Choroid plexus epithelial cell (primary cell): Measurements from ENCODE around the gene B4GALT2.

ENCODE experiments used
- DNase-seq: peaks from one replicate; pipeline ENCODE4 v3.0.0-alpha.2; 2010; ENCODE audit warnings: low read depth
- H3K4me3 ChIP-seq: 2 replicates; pipeline ENCODE4 v1.5.1; 2011; ENCODE audit warnings: low read depth, mild to moderate bottlenecking, control low read depth, low read length, moderate library complexity
- CTCF ChIP-seq: conservative IDR thresholded peaks from 2 replicates; pipeline ENCODE4 v1.5.1; 2011; ENCODE audit warnings: low read depth, mild to moderate bottlenecking, control low read depth, inconsistent platforms, low read length, moderate library complexity

B4GALT2 gene

DNA sequence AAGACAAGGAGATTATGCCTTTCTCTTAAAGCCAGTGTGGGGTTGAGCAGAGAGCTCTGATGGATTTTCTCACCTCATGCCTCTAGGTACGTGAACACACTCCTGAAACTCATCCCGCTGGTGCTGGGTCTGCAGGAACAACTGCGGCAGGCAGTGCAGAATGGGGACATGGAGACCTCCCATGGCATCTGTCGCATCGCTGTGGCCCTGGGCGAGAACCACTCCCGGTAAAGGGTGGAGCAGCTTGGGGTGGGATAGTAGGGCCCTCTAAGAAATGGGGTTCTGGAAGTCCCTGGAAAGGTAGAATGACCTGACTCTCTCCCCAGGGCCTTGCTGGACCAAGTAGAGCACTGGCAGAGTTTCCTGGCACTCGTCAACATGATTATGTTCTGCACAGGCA, 22.8 kb upstream of the B4GALT2 start:
- DNase-seq, result no peak
- TF ChIP-seq CTCF, result no peak
- no peak overlapping the region for H3K4me3 ChIP-seq

GRCh38 chr1:43957407-43958040, 21.5 kb upstream of the B4GALT2 start:
- no peak overlapping the region for H3K4me3 ChIP-seq
- TF ChIP-seq CTCF, result no peak
- DNase-seq, result no peak

DNA sequence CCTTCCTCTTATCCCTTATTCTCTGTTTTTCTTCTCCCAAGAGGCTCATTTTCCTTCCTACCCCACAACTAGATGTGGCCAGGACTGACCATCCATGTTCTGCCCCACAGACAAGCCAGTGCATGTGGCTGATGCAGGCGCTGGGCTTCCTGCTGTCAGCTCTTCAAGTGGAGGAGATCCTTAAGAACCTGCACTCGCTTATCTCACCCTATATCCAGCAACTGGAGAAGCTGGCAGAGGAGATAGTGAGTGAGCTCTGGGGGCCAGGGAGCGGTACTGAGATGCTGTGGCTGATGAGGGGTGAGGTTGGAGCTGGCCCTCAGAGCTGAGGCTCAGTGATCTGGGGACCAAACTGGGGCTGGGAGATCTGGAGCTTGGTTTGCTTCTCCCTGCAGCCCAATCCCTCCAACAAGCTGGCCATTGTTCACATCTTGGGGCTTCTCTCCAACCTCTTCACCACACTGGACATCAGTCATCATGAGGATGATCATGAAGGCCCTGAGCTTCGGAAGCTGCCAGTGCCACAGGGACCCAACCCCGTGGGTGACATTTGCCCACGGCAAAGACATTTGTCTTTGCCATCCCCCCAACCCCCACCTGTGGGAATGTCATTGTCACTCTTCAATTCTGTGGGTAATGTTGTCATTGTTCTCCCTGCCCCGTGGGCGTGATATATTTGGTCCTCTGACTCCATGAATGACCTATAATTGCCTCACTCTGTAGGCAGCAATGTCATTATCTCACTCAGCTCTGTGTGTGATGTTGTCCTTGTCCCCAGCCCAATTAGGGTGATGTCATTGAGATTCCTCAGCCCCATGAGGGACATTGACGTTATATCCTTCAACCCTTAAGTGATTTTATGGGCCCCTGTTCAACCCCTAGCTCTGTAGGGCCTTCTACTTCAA, 20.4 kb upstream of the B4GALT2 start:
- no peak overlapping the region for H3K4me3 ChIP-seq
- TF ChIP-seq CTCF, result no peak
- DNase-seq, result no peak

DNA sequence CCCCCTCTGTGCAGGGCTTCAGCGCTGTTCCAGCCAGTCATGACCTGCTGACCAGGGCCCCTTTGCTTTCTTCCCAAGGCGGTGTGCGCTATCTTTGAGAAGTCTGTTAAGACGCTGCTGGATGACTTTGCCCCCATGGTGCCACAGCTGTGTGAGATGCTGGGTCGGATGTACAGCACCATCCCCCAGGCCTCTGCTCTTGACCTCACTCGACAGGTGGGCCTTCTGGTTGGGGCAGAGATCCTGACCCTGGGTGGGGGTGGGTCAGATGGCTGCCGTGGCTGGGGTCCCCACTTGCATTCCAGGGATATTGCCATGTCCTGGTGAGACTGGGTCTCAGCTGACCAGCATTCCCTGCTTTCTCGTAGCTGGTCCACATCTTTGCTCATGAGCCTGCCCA, 18.2 kb upstream of the B4GALT2 start:
- no peak for TF ChIP-seq CTCF
- DNase-seq, result no peak
- no peak overlapping the region for H3K4me3 ChIP-seq

DNA sequence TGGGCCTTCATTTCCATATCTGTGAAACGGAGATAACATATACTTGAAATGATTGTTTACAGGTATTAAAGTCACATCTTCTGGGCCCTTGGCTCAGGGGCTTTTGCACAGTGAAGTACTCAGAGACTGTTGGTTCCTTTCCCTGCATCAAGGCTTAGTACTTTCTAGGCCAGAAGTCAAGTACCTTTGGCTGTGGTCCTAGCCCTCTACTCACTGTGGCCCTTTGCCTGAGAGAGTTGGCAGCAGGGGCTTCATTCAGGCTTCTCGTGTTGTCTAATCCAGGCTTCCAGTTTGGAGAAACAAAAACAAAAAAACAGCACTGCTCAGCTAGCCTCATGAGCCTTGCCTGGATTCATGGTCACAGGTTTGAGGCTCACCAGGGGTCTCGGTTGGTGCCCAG, 17.3 kb upstream of the B4GALT2 start:
- no peak overlapping the region for H3K4me3 ChIP-seq
- no peak for TF ChIP-seq CTCF
- DNase-seq, result no peak

DNA sequence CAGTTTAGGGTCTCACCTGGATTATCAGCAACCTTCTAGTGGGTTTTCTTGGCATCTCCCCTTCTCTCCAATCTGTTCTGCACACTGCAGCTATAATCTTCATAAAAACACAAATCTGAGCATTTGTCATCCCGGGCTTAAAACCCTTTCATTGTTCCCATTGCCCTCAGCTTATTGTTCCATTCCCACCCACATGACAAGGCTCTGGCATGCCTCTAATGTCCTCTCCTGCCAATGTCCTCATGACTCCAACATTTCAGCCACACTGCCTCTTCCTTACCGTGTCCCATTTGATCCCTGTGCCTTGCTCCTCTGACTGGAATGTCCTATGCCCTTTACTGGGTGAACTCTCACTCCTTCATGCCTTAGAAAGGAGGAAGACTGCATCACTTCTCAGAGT, 16.7 kb upstream of the B4GALT2 start:
- H3K4me3 ChIP-seq, result no peak overlapping the region
- TF ChIP-seq CTCF, result no peak
- no peak for DNase-seq
